ENCODE results near the gene FABP7. TPM values are rescaled to one million over a fixed set of nuclear protein-coding genes. Genes with fewer than 3 reads are reported as not detected.

Gene FABP7
- total RNA-seq, 1 experiment from 2014 or later, result 1.2 TPM

GRCh38 chr6:122783401-122783800 is 3.9 kb downstream of the FABP7 start:
- Histone ChIP-seq H3K4me3 (ENCODE audit: low read depth, low read length, poor library complexity, severe bottlenecking) (no peak overlapping the region), H3K36me3 (ENCODE audit: insufficient read depth, low read length, poor library complexity, severe bottlenecking) (no peaks in the 10 kb centered on the region), H3K9me3 (ENCODE audit: low read depth, low read length, poor library complexity, severe bottlenecking) (no peaks in the 10 kb centered on the region), H3K27me3 (replicated peaks; ENCODE audit: insufficient read depth, low read depth, low read length, poor library complexity) (no peaks in the 10 kb centered on the region), H3K27ac (ENCODE audit: low read depth, low read length, poor library complexity, severe bottlenecking) (no peak overlapping the region), H3K4me1 (ENCODE audit: insufficient read depth, low read length, poor library complexity, severe bottlenecking) (peaks cover 5% of the 10 kb centered on the region)
- no TSS peak for BruUV-seq (replicated peaks)
- TF ChIP-seq EZH2 (IDR thresholded peaks at IDR 0.05; ENCODE audit: borderline replicate concordance, low read depth, low read length, poor library complexity, severe bottlenecking) (no peak), CTCF (conservative IDR thresholded peaks at IDR 0.05; ENCODE audit: low read depth, low read length) (no peak)
- ChIA-PET POLR2A (ENCODE audit: low non-redundant PET) (no interaction called here), CTCF (no interaction called here)
- intact Hi-C loops (cut with micrococcal nuclease; ENCODE audit: unreplicated experiment), result no loop called here
- DNase-seq (ENCODE audit: low spot score), result no peak

GRCh38 chr6:122785891-122786290 is 6.4 kb downstream of the FABP7 start:
- Histone ChIP-seq H3K27me3 (replicated peaks; ENCODE audit: insufficient read depth, low read depth, low read length, poor library complexity) (no peaks in the 10 kb centered on the region), H3K27ac (ENCODE audit: low read depth, low read length, poor library complexity, severe bottlenecking) (no peak overlapping the region), H3K36me3 (ENCODE audit: insufficient read depth, low read length, poor library complexity, severe bottlenecking) (no peaks in the 10 kb centered on the region), H3K9me3 (ENCODE audit: low read depth, low read length, poor library complexity, severe bottlenecking) (no peaks in the 10 kb centered on the region), H3K4me1 (ENCODE audit: insufficient read depth, low read length, poor library complexity, severe bottlenecking) (peaks cover 14% of the 10 kb centered on the region), H3K4me3 (ENCODE audit: low read depth, low read length, poor library complexity, severe bottlenecking) (no peak overlapping the region)
- intact Hi-C loops (cut with micrococcal nuclease; ENCODE audit: unreplicated experiment), result no loop called here
- no peak for TF ChIP-seq EZH2 (IDR thresholded peaks at IDR 0.05; ENCODE audit: borderline replicate concordance, low read depth, low read length, poor library complexity, severe bottlenecking)
- TF ChIP-seq CTCF (conservative IDR thresholded peaks at IDR 0.05; ENCODE audit: low read depth, low read length), result no peak
- no TSS peak for BruUV-seq (replicated peaks)
- CTCF ChIA-PET, result no interaction called here
- POLR2A ChIA-PET (ENCODE audit: low non-redundant PET), result no interaction called here
- no peak for DNase-seq (ENCODE audit: low spot score)

GRCh38 chr6:122787721-122788120 is 8.2 kb downstream of the FABP7 start:
- intact Hi-C loops (cut with micrococcal nuclease; ENCODE audit: unreplicated experiment), result no loop called here
- no peaks in the 10 kb centered on the region for H3K27me3 ChIP-seq (replicated peaks; ENCODE audit: insufficient read depth, low read depth, low read length, poor library complexity)
- BruUV-seq (replicated peaks), result no TSS peak
- H3K27ac ChIP-seq (ENCODE audit: low read depth, low read length, poor library complexity, severe bottlenecking), result no peak overlapping the region
- ChIA-PET POLR2A (ENCODE audit: low non-redundant PET) (no interaction called here), CTCF (no interaction called here)
- peaks cover 23% of the 10 kb centered on the region for H3K4me1 ChIP-seq (ENCODE audit: insufficient read depth, low read length, poor library complexity, severe bottlenecking)
- no peak overlapping the region for H3K4me3 ChIP-seq (ENCODE audit: low read depth, low read length, poor library complexity, severe bottlenecking)
- no peaks in the 10 kb centered on the region for H3K36me3 ChIP-seq (ENCODE audit: insufficient read depth, low read length, poor library complexity, severe bottlenecking)
- no peaks in the 10 kb centered on the region for H3K9me3 ChIP-seq (ENCODE audit: low read depth, low read length, poor library complexity, severe bottlenecking)
- no peak for DNase-seq (ENCODE audit: low spot score)
- TF ChIP-seq EZH2 (IDR thresholded peaks at IDR 0.05; ENCODE audit: borderline replicate concordance, low read depth, low read length, poor library complexity, severe bottlenecking) (no peak), CTCF (conservative IDR thresholded peaks at IDR 0.05; ENCODE audit: low read depth, low read length) (no peak)
